ENCODE results near the gene TMCC1. TPM values are rescaled to one million over a fixed set of nuclear protein-coding genes. Genes with fewer than 3 reads are reported as not detected.

Gene TMCC1
- total and polyA plus RNA-seq, 2 donors (not counting 3 experiments of a cell fraction or from before 2014, with no cell fraction given): 17.4 to 38.4 TPM

- Histone ChIP-seq H3K9me1 (replicated peaks; ENCODE audit: control insufficient read depth, extremely low read depth, insufficient read depth, low read length) (no peaks in the 10 kb centered on the region), H3K27me3 (ENCODE audit: control insufficient read depth in 2 of 2, insufficient read depth in 2 of 2, low read length in 2 of 2) (no peaks in the 10 kb centered on the region), H3K9me3 (replicated peaks; ENCODE audit: control insufficient read depth, insufficient read depth, low read length) (no peaks in the 10 kb centered on the region), H3K79me2 (ENCODE audit: control insufficient read depth, insufficient read depth, low read length) (no peaks in the 10 kb centered on the region), H3K4me2 (ENCODE audit: insufficient read depth, low read length) (no peak overlapping the region), H4K20me1 (replicated peaks; ENCODE audit: control insufficient read depth, extremely low read depth, insufficient read depth, low read length) (no peaks in the 10 kb centered on the region), H3K27ac (ENCODE audit: insufficient read depth, low read depth, low read length) (no peak overlapping the region), H2AFZ (ENCODE audit: low read depth, low read length) (no peak overlapping the region), H3K36me3 (ENCODE audit: control insufficient read depth in 2 of 2, extremely low read depth in 1 of 2, insufficient read depth in 2 of 2, low read length in 2 of 2) (no peaks in the 10 kb centered on the region), H3K9ac (replicated peaks; ENCODE audit: extremely low read depth, insufficient read depth, low read length) (no peak overlapping the region), H3K4me1 (ENCODE audit: control insufficient read depth, extremely low read depth, insufficient read depth, low read length) (peaks cover 44% of the 10 kb centered on the region), H3K4me3 (replicated peaks in 1 of 3; ENCODE audit: insufficient read depth in 1 of 3, low read depth in 1 of 3, low read length in 3 of 3) (no peak overlapping the region)
- FAIRE-seq (no peak), DNase-seq (ENCODE audit: low read depth, low spot score) (no peak)
- BruUV-seq (replicated peaks): no TSS peak
- dilution Hi-C loops (cut with MboI; ENCODE audit: extremely low pct_ligation_motif_present, low sequenced_read_pairs) (no loop called here), intact Hi-C loops (cut with micrococcal nuclease) (no loop called here)
- CTCF ChIA-PET: no interaction called here
- no peak for TF ChIP-seq JUN (IDR thresholded peaks at IDR 0.05; ENCODE audit: borderline replicate concordance, insufficient read depth, insufficient read length, low read depth)
- TF ChIP-seq GATA2 (IDR thresholded peaks at IDR 0.05; ENCODE audit: insufficient read depth, insufficient read length, low read depth, low read length): no peak
- no peak for TF ChIP-seq POLR2AphosphoS5 (IDR thresholded peaks at IDR 0.05; ENCODE audit: insufficient read depth, low read depth, low read length)
- no peak for TF ChIP-seq CTCF (IDR thresholded peaks at IDR 0.05; ENCODE audit: extremely low read depth in 1 of 2, insufficient read depth in 1 of 2, low read depth in 1 of 2, low read length in 2 of 2)
- TF ChIP-seq MAX (IDR thresholded peaks at IDR 0.05; ENCODE audit: insufficient read depth, insufficient read length): no peak
- no peak for TF ChIP-seq EZH2 (IDR thresholded peaks at IDR 0.05; ENCODE audit: borderline replicate concordance, low read depth, low read length, severe bottlenecking)
- TF ChIP-seq POLR2A (IDR thresholded peaks at IDR 0.05; ENCODE audit: low read depth, low read length): no peak
- POLR2A ChIA-PET: no interaction called here
Observed at GRCh38 chr3:129614435-129614834, 279.1 kb downstream of the TMCC1 start.
